HFFc6 (cell line): ENCODE data around the gene PLK2. TPM values are rescaled to one million over a fixed set of nuclear protein-coding genes. Genes with fewer than 3 reads are reported as not detected.
A peak's percentile ranks its signal among the peaks of the same experiment; 100 is the strongest.

ENCODE experiments used
- DNase-seq: peaks from one replicate; pipeline ENCODE4 v3.0.0-alpha.2; 2018
- H3K27ac Mint-ChIP-seq: 2 replicates; pipeline ENCODE4 v1.8.0; 2020; ENCODE audit warnings: mild to moderate bottlenecking, mixed read lengths
- H3K27me3 Mint-ChIP-seq: 2 replicates; pipeline ENCODE4 v1.8.0; 2021; ENCODE audit warnings: mild to moderate bottlenecking, moderate library complexity, mixed read lengths; ENCODE audit not compliant: insufficient read depth
- H3K36me3 Mint-ChIP-seq: 2 replicates; pipeline ENCODE4 v1.8.0; 2021; ENCODE audit warnings: low read depth, mixed read lengths
- H3K4me1 Mint-ChIP-seq: 2 replicates; pipeline ENCODE4 v1.8.0; 2020; ENCODE audit warnings: low read depth, mixed read lengths
- H3K4me3 Mint-ChIP-seq: 2 replicates; pipeline ENCODE4 v1.8.0; 2020; ENCODE audit warnings: mild to moderate bottlenecking, moderate library complexity, mixed read lengths
- H3K9me3 Mint-ChIP-seq: 2 replicates; pipeline ENCODE4 v1.8.0; 2020; ENCODE audit warnings: mild to moderate bottlenecking, mixed read lengths
- CTCF ChIP-seq: fragments of 200-600 bp; sonication (generic); IDR thresholded peaks from 2 replicates; pipeline ENCODE4 v1.5.0; 2021; ENCODE audit warnings: antibody characterized with exemption, mild to moderate bottlenecking
- total RNA-seq, 6 experiments: library from RNA; stranded (reverse); fragmentation: NEBNext Ultra II Directional; extraction: Animal tissue kit (Norgen Biotek cat#: 25700); gene quantifications; 2 replicates in 1 of 6; 3 replicates in 5 of 6; pipeline ENCODE4 v1.2.3, GENCODE V29; 2021

Gene PLK2
- total RNA-seq, 6 experiments from 2014 or later: 50.4 to 80.1 (median 71.3) TPM

- DNase-seq: no peak
- H3K4me1 Mint-ChIP-seq: no peaks in the 10 kb centered on the region
- no peak overlapping the region for H3K4me3 Mint-ChIP-seq
- no peaks in the 10 kb centered on the region for H3K36me3 Mint-ChIP-seq
- H3K9me3 Mint-ChIP-seq: no peaks in the 10 kb centered on the region
- TF ChIP-seq CTCF: no peak
- no peak overlapping the region for H3K27ac Mint-ChIP-seq
- peaks cover 8% of the 10 kb centered on the region for H3K27me3 Mint-ChIP-seq
Measured at GRCh38 chr5:58497921-58498320, 38.0 kb upstream of the PLK2 start.

GRCh38 chr5:58497386-58497785 lies 37.5 kb upstream of the PLK2 start:
- H3K27me3 Mint-ChIP-seq: peaks cover 8% of the 10 kb centered on the region
- H3K36me3 Mint-ChIP-seq: no peaks in the 10 kb centered on the region
- no peak for TF ChIP-seq CTCF
- no peak overlapping the region for H3K27ac Mint-ChIP-seq
- no peaks in the 10 kb centered on the region for H3K9me3 Mint-ChIP-seq
- H3K4me3 Mint-ChIP-seq: no peak overlapping the region
- DNase-seq: no peak
- no peaks in the 10 kb centered on the region for H3K4me1 Mint-ChIP-seq

- Mint-ChIP-seq H3K4me1 (no peaks in the 10 kb centered on the region), H3K27me3 (peaks cover 8% of the 10 kb centered on the region), H3K27ac (no peak overlapping the region), H3K9me3 (no peaks in the 10 kb centered on the region), H3K36me3 (no peaks in the 10 kb centered on the region), H3K4me3 (no peak overlapping the region)
- no peak for DNase-seq
- TF ChIP-seq CTCF: peak; percentile 63
Measured at GRCh38 chr5:58496488-58496887, 36.6 kb upstream of the PLK2 start.

GRCh38 chr5:58493141-58493540 lies 33.3 kb upstream of the PLK2 start:
- no peak overlapping the region for H3K27ac Mint-ChIP-seq
- TF ChIP-seq CTCF: no peak
- H3K4me1 Mint-ChIP-seq: no peaks in the 10 kb centered on the region
- H3K36me3 Mint-ChIP-seq: no peaks in the 10 kb centered on the region
- H3K9me3 Mint-ChIP-seq: no peaks in the 10 kb centered on the region
- H3K27me3 Mint-ChIP-seq: peaks cover 7% of the 10 kb centered on the region
- DNase-seq: no peak
- no peak overlapping the region for H3K4me3 Mint-ChIP-seq

GRCh38 chr5:58491216-58491892 lies 31.5 kb upstream of the PLK2 start, which contains the start of gene GAPT:
TSS of gene GAPT (plus strand) at chr5:58491435. CDS start at chr5:58494537, 3,102 bp downstream.
- no peak within 1 kb of the TSS for H3K27ac Mint-ChIP-seq
- no peak for DNase-seq
- H3K36me3 Mint-ChIP-seq: no peaks in the 10 kb centered on the region
- no peak within 1 kb of the TSS for H3K4me3 Mint-ChIP-seq
- peaks cover 7% of the 10 kb centered on the region for H3K27me3 Mint-ChIP-seq
- no peak for TF ChIP-seq CTCF
- H3K9me3 Mint-ChIP-seq: no peaks in the 10 kb centered on the region
- H3K4me1 Mint-ChIP-seq: no peaks in the 10 kb centered on the region
